ENCODE data around the gene NUP210L.
"Not testable (repeated sequence)": the region's sequence is repeated elsewhere in the genome, so short reads cannot be mapped to it uniquely, and the experiment has no call there.

The NUP210L gene

GRCh38 chr1:153987621-153988020 lies 167.3 kb downstream of the NUP210L start:
- no peak for DNase-seq

GRCh38 chr1:153985941-153986761 lies 168.7 kb downstream of the NUP210L start, which contains the start of gene RAB13:
Gene RAB13 (minus strand): TSS chr1:153986339. CDS start chr1:153986236, 103 bp downstream.
- peak; percentile 48 to 55 for DNase-seq

- DNase-seq = peak; percentile 64 to 75
Measured at GRCh38 chr1:153985341-153985912, 169.4 kb downstream of the NUP210L start.

GRCh38 chr1:153984123-153984894 lies 170.6 kb downstream of the NUP210L start:
- DNase-seq = no peak

- not testable (repeated sequence) for DNase-seq
Measured at GRCh38 chr1:153981735-153982134, 173.1 kb downstream of the NUP210L start.

- DNase-seq = not testable (repeated sequence)
Measured at GRCh38 chr1:153979091-153979490, 175.8 kb downstream of the NUP210L start.

- DNase-seq = no peak
Measured at GRCh38 chr1:153978274-153978909, 176.5 kb downstream of the NUP210L start.

- DNase-seq = peak; percentile 88 to 89
Measured at GRCh38 chr1:153977250-153978240, 177.3 kb downstream of the NUP210L start, which contains the start of gene JTB. Gene JTB (minus strand): TSS chr1:153977674. CDS start chr1:153977252, 422 bp downstream.

GRCh38 chr1:153976819-153977249 lies 178.0 kb downstream of the NUP210L start:
- no peak for DNase-seq

- DNase-seq = no peak
Measured at GRCh38 chr1:153973525-153973924, 181.3 kb downstream of the NUP210L start.

GRCh38 chr1:153973071-153973470 lies 181.8 kb downstream of the NUP210L start:
- DNase-seq = no peak

GRCh38 chr1:153970346-153970745 lies 184.5 kb downstream of the NUP210L start:
- no peak for DNase-seq

- no peak for DNase-seq
Measured at GRCh38 chr1:153968972-153969371, 185.9 kb downstream of the NUP210L start.

- DNase-seq = no peak
Measured at GRCh38 chr1:153968408-153968807, 186.5 kb downstream of the NUP210L start.

- DNase-seq = no peak
Measured at GRCh38 chr1:153968000-153968363, 186.9 kb downstream of the NUP210L start.

- DNase-seq = peak; percentile 85 to 88
Measured at GRCh38 chr1:153967107-153967999, 187.5 kb downstream of the NUP210L start, which contains the start of gene CREB3L4. Gene CREB3L4 (plus strand): TSS chr1:153967902. CDS start chr1:153968526, 624 bp downstream.

GRCh38 chr1:153963850-153964331 lies 191.0 kb downstream of the NUP210L start:
- DNase-seq = no peak

- peak; percentile 98 to 99 for DNase-seq
Measured at GRCh38 chr1:153963030-153963849, 191.6 kb downstream of the NUP210L start, which contains the start of gene SLC39A1. Gene SLC39A1 (minus strand): TSS chr1:153963537. CDS start chr1:153962715, 822 bp downstream.
